AG04450 (cell line): Measurements from ENCODE around the gene NEXMIF. TPM values are rescaled to one million over a fixed set of nuclear protein-coding genes. Genes with fewer than 3 reads are reported as not detected.
"Not testable (repeated sequence)": the region's sequence is repeated elsewhere in the genome, so short reads cannot be mapped to it uniquely, and the experiment has no call there.

ENCODE experiments used
- CTCF ChIA-PET: fragments of 300-600, 350-600 bp; formaldehyde crosslinking; extraction: SDS; loops from one replicate; lab custom pipeline; 2022; ENCODE audit warnings: antibody characterized with exemption, inconsistent platforms; lab: Charles Lee
- POLR2A ChIA-PET: fragments of 350-600 bp; formaldehyde crosslinking; extraction: SDS; loops from one replicate; lab custom pipeline; 2021; ENCODE audit warnings: antibody characterized with exemption, inconsistent platforms; lab: Yijun Ruan, JAX
- DNase-seq: peaks from one replicate; pipeline ENCODE4 v3.0.0-alpha.2; 2011; ENCODE audit warnings: low read depth, low spot score
- H3K27ac ChIP-seq: one replicate; pipeline ENCODE4 v1.5.1; 2012; ENCODE audit warnings: low read depth, low read length, control low read depth
- H3K27me3 ChIP-seq: one replicate; pipeline ENCODE4 v1.6.0; 2012; ENCODE audit warnings: low read length; ENCODE audit not compliant: control insufficient read depth, insufficient read depth
- H3K4me3 ChIP-seq: 2 replicates; pipeline ENCODE4 v1.5.1; 2011; ENCODE audit warnings: mild to moderate bottlenecking, low read depth, low read length, control low read depth
- H3K9me3 ChIP-seq: 2 replicates; pipeline ENCODE4 v1.5.1; 2012; ENCODE audit warnings: low read length; ENCODE audit not compliant: control insufficient read depth, insufficient read depth
- polyA plus RNA-seq: library from polyadenylated mRNA; depleted of rRNA; stranded (reverse); fragments of >200 nt; gene quantifications from 2 replicates; pipeline ENCODE4 v1.2.3, GENCODE V29; 2011
- TF ChIP-seq, protein P1 (sequence below): IDR thresholded peaks from 2 replicates; pipeline ENCODE4 v1.5.1; 2011; ENCODE audit warnings: low read depth, low read length, control low read depth, inconsistent platforms

The NEXMIF gene
- polyA plus RNA-seq, 1 experiment, result not detected

DNA sequence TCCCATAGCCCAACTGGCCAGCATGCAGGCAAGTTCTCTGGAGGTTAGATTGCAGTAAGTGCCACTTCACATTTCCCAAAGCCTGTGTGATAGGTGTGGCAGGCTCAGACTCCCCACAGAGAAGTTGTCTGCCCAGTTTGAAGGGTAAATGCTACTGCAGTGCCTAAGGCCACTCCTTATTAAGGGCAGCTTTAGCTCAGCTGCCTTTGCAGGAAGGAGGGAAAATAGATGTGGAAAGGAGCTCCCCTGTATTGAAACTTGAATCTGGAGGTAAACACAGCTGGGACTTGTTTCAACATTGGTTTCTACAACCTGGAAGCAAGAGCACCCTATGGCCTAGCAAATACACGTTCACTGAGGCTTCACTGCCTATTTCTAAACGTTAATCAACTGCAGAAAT lies 22.4 kb downstream of the NEXMIF start:
- no peak overlapping the region for H3K27ac ChIP-seq
- CTCF ChIA-PET, result no interaction called here
- POLR2A ChIA-PET, result no interaction called here
- no peaks in the 10 kb centered on the region for H3K9me3 ChIP-seq
- no peaks in the 10 kb centered on the region for H3K27me3 ChIP-seq
- H3K4me3 ChIP-seq, result no peak overlapping the region
- TF ChIP-seq, protein P1, sequence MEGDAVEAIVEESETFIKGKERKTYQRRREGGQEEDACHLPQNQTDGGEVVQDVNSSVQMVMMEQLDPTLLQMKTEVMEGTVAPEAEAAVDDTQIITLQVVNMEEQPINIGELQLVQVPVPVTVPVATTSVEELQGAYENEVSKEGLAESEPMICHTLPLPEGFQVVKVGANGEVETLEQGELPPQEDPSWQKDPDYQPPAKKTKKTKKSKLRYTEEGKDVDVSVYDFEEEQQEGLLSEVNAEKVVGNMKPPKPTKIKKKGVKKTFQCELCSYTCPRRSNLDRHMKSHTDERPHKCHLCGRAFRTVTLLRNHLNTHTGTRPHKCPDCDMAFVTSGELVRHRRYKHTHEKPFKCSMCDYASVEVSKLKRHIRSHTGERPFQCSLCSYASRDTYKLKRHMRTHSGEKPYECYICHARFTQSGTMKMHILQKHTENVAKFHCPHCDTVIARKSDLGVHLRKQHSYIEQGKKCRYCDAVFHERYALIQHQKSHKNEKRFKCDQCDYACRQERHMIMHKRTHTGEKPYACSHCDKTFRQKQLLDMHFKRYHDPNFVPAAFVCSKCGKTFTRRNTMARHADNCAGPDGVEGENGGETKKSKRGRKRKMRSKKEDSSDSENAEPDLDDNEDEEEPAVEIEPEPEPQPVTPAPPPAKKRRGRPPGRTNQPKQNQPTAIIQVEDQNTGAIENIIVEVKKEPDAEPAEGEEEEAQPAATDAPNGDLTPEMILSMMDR, result no peak
- DNase-seq, result no peak

DNA sequence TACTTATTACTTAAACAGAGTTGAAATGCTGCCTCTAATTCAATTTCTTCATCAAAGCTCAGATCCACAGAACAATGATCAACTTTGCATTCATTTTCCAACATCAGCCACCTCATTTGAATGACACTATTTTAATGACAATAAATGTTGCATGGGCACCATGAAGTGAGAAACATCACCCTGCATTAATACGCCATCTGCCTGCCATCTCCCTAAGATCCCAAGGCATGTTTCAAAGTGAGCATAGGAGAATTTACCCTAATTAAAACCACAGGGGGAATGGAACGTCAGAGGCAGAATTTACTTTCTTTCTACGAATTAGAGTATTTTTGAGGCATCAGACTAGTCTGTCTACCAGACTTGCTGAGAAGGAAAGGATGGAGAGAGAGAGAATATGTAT lies 32.7 kb downstream of the NEXMIF start:
- no peak overlapping the region for H3K27ac ChIP-seq

DNA sequence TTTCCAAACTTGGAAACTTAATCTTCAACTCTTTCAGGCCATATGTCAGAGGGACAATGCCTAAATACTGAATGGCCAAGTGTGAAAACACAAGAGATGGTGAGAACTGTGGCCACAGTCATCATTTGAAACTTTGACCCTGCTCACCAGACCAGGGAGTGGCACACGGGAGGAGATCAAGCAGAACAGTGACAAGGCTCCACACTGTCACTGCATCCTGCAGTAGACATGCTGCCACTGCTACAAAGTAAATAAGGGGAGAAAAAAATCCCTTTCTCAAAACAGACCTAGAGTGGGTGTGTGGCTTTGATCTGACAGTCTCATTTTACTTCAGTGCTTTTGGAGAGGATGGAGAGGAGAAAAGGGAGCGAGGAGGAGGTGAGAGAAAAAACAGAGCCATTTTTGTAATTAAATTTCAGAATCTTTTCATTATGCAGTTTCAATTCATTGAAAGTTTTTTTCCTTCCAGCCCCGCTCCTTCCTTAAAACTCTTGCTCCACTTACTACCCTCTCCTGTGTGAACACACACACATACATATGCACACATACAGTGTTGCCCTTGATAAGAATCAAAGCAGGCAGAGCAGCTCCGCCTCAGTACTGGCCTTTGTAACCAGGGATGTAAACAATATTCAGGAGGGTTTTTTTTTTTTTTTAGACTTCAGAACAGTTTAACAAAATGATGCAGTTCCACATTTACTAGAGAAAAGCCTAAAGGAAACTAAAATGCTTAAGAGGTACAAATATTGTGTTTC lies 34.4 kb downstream of the NEXMIF start:
- H3K9me3 ChIP-seq, result no peaks in the 10 kb centered on the region
- no peak overlapping the region for H3K4me3 ChIP-seq
- TF ChIP-seq, protein P1, result no peak
- no peak for DNase-seq
- ChIA-PET POLR2A (no interaction called here), CTCF (no interaction called here)
- no peaks in the 10 kb centered on the region for H3K27me3 ChIP-seq
- H3K27ac ChIP-seq, result no peak overlapping the region

More for the DNA sequence above, 32.7 kb downstream of the NEXMIF start:
- Histone ChIP-seq H3K9me3 (no peaks in the 10 kb centered on the region), H3K4me3 (no peak overlapping the region), H3K27me3 (no peaks in the 10 kb centered on the region)
- POLR2A ChIA-PET, result no interaction called here
- CTCF ChIA-PET, result no interaction called here
- TF ChIP-seq, protein P1, result no peak
- no peak for DNase-seq

DNA sequence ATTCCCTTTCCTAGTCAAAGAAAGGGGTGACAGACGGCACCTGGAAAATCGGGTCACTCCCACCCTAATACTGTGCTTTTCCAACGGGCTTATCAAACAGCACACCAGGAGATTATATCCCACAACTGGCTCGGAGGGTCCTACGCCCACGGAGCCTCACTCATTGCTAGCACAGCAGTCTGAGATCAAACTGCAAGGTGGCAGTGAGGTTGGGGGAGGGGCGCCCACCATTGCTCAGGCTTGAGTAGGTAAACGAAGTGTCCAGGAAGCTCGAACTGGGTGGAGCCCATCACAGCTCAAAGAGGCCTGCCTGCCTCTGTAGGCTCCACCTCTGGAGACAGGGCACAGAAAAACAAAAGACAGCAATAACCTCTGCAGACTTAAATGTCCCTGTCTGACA lies 42.9 kb downstream of the NEXMIF start:
- DNase-seq, result not testable (repeated sequence)

DNA sequence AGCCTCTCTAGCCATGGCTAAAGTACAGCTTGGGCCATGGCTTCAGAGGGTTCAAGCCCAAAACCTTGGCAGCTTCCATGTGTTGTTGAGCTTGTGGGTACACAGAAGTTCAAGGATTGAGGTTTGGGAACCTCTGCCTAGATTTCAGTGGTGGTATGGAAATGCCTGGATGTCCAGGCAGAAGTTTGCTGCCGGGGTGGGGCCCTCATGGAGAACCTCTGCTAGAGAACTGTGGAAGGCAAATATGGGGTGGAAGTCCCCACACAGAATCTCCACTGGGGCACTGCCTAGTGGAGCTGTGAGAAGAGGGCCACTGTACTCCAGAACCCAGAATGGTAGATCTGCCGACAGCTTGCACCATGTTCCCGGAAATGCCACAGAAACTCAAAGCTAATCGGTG lies 59.5 kb downstream of the NEXMIF start:
- TF ChIP-seq, protein P1, result no peak
- POLR2A ChIA-PET, result no interaction called here
- peaks cover 4% of the 10 kb centered on the region; the same call in 1 of the 2 replicates for H3K9me3 ChIP-seq

More for the DNA sequence above, 42.9 kb downstream of the NEXMIF start:
- H3K27ac ChIP-seq, POLR2A ChIA-PET, H3K9me3 ChIP-seq, CTCF ChIA-PET, H3K27me3 ChIP-seq, H3K4me3 ChIP-seq: not testable (repeated sequence)

More for the DNA sequence above, 59.5 kb downstream of the NEXMIF start:
- Histone ChIP-seq H3K27me3 (no peaks in the 10 kb centered on the region), H3K27ac (no peak overlapping the region), H3K4me3 (no peak overlapping the region)
- CTCF ChIA-PET, result no interaction called here
- DNase-seq, result no peak
